GM20000 (cell line): ENCODE measurements around the gene KIAA1958.

ENCODE experiments used
- DNase-seq: peaks from one replicate; pipeline ENCODE4 v3.0.0; 2012; ENCODE audit warnings: low spot score
- CTCF ChIP-seq: IDR thresholded peaks from 2 replicates; pipeline ENCODE4 v1.5.1; 2012; ENCODE audit warnings: mild to moderate bottlenecking, control low read depth; ENCODE audit errors: extremely low read depth, missing control alignments

KIAA1958 gene

GRCh38 chr9:112604790-112605189, 118.2 kb downstream of the KIAA1958 start:
- no peak for DNase-seq
- no peak for TF ChIP-seq CTCF

- peak; percentile 51 for DNase-seq
- no peak for TF ChIP-seq CTCF
These were observed 118.9 kb downstream of the KIAA1958 start for GRCh38 chr9:112605518-112605917.

GRCh38 chr9:112605963-112606699, 119.5 kb downstream of the KIAA1958 start:
- TF ChIP-seq CTCF = no peak
- no peak for DNase-seq

- no peak for TF ChIP-seq CTCF
- DNase-seq = no peak
These were observed 122.2 kb downstream of the KIAA1958 start for GRCh38 chr9:112608851-112609250.

- TF ChIP-seq CTCF = no peak
- no peak for DNase-seq
These were observed 129.1 kb downstream of the KIAA1958 start for GRCh38 chr9:112615584-112616266.

GRCh38 chr9:112617371-112617770, 130.7 kb downstream of the KIAA1958 start:
- no peak for TF ChIP-seq CTCF
- DNase-seq = no peak

- TF ChIP-seq CTCF = no peak
- DNase-seq = no peak
These were observed 131.9 kb downstream of the KIAA1958 start for GRCh38 chr9:112618385-112619009.
